Common myeloid progenitor, CD34-positive (primary cell): ENCODE measurements around the gene GNAZ.

Experiments used
- CTCF ChIA-PET: fragments of 350-600 bp; sonication (Branson Sonifier 250); formaldehyde crosslinking; loops from one replicate; lab custom pipeline; 2021; ENCODE audit warnings: antibody characterized with exemption; lab: Charles Lee
- POLR2A ChIA-PET: fragments of 350-600 bp; sonication (Branson Sonifier 250); formaldehyde crosslinking; loops from one replicate; lab custom pipeline; 2021; ENCODE audit warnings: antibody characterized with exemption; lab: Charles Lee
- DNase-seq, 3 donors: peaks; one replicate each; pipeline versions ENCODE4 v3.0.0 to v3.0.0-alpha.2; 2013
- H3K27ac ChIP-seq, 2 experiments: 1 replicate in 1 of 2; 2 replicates in 1 of 2; pipeline ENCODE4 v1.7.0; 2013; ENCODE audit warnings: inconsistent platforms in 2 of 2, low read length in 2 of 2, mild to moderate bottlenecking in 2 of 2, low read depth in 1 of 2, moderate library complexity in 1 of 2; ENCODE audit not compliant: severe bottlenecking in 2 of 2, insufficient read depth in 1 of 2, poor library complexity in 1 of 2
- H3K27me3 ChIP-seq, 5 experiments: replicated peaks in 2 of 5; 1 replicate in 3 of 5; 2 replicates in 2 of 5; pipeline versions ENCODE4 v1.6.1 to v1.7.0; 2013; ENCODE audit warnings: low read length in 4 of 5, mild to moderate bottlenecking in 2 of 5, moderate library complexity in 2 of 5, inconsistent platforms in 1 of 5; ENCODE audit not compliant: insufficient read depth in 5 of 5, control insufficient read depth in 4 of 5
- H3K36me3 ChIP-seq, 4 experiments: 1 replicate in 2 of 4; 2 replicates in 2 of 4; pipeline versions ENCODE4 v1.6.1 to v1.7.0; 2013; ENCODE audit warnings: low read length in 3 of 4, control low read depth in 1 of 4, mild to moderate bottlenecking in 1 of 4; ENCODE audit not compliant: control insufficient read depth in 4 of 4, insufficient read depth in 4 of 4
- H3K4me1 ChIP-seq, 4 experiments: 1 replicate in 3 of 4; 2 replicates in 1 of 4; pipeline versions ENCODE4 v1.6.1 to v1.7.1; 2013; ENCODE audit warnings: low read length in 3 of 4, mild to moderate bottlenecking in 3 of 4, control low read depth in 1 of 4, inconsistent platforms in 1 of 4, moderate library complexity in 1 of 4; ENCODE audit not compliant: control insufficient read depth in 4 of 4, insufficient read depth in 4 of 4; ENCODE audit errors: control extremely low read depth in 1 of 4
- H3K4me3 ChIP-seq, 7 experiments: 1 replicate in 4 of 7; 2 replicates in 3 of 7; pipeline versions ENCODE4 v1.5.1 to v1.7.0; 2013; ENCODE audit warnings: mild to moderate bottlenecking in 7 of 7, low read length in 6 of 7, moderate library complexity in 6 of 7, inconsistent platforms in 2 of 7, low read depth in 2 of 7, control low read depth in 1 of 7; ENCODE audit not compliant: insufficient read depth in 4 of 7, control insufficient read depth in 1 of 7; ENCODE audit errors: extremely low read depth in 1 of 7
- H3K9me3 ChIP-seq, 5 experiments: 1 replicate in 4 of 5; 2 replicates in 1 of 5; pipeline versions ENCODE4 v1.6.1 to v1.7.1; 2013; ENCODE audit warnings: low read length in 4 of 5, mild to moderate bottlenecking in 2 of 5, inconsistent platforms in 1 of 5, low read depth in 1 of 5, moderate library complexity in 1 of 5; ENCODE audit not compliant: control insufficient read depth in 4 of 5, insufficient read depth in 2 of 5; ENCODE audit errors: control extremely low read depth in 1 of 5
- WGBS: methylation state at CpG from one replicate; pipeline ENCODE4 v1.1.5; 2013; ENCODE audit not compliant: insufficient coverage; 5-methylcytosine and 5-hydroxymethylcytosine counted together

Gene GNAZ

DNA sequence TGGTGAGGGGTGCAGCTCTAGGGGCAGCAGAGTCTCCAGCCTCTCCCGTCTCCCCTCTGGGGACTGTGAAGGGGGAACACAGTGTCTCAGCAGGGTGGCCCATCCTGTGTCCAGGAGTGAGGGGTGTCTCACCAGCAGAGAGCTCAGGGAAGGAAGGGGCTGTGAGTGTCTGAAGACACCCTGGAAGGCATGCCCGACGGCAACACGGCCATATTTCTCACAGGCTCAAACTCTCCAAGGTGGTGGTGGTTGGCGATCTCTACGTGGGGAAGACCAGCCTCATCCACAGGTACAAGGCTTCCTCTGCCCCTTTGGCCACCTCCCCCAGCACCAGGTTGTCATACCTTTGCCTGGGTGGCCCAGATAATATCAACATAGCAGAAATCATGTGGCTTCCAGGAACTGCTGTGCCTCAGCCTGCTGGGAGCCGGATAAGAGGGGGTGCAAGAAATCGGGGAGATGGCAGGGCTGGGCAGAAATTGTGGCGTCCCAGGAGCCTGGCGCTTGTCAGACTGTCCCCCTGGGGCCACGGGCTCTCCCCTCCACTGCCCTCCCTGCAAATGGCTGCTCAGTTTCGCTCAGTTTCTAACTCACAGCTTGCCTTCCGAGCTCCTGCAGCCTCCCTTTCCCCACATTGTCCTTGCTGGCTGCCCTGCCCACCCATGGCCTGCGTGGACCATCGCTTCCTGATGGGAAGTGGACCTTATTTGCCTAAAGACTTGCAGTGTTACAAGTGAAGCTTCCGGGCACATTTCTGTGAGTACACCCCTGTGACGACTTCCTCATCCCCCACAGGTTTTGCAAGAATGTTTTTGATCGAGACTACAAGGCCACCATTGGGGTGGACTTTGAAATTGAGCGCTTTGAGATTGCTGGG is 82.2 kb downstream of the GNAZ start:
- POLR2A ChIA-PET = no interaction called here
- no peaks in the 10 kb centered on the region for H3K36me3 ChIP-seq

DNA sequence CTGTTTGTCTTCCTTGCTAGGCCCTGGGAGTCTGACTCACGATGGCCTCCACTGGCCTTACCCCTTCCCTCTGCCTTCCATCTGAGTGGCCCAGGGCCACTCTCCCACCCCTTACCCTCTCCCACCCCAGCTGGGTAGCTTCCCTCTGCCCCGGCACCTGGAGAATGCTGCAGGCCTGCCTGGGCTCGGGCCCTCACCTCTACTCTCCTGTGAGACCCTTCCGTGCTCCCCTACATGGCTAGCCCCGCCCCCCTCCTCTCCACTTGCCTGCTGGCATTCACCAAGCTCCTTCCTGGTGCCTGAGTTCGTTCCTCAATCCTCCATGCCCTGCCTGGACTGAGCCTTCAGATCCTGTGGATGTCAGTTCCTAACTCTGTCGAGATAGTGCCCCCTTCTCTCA is 83.7 kb downstream of the GNAZ start:
- H3K4me3 ChIP-seq = no peak overlapping the region
- POLR2A ChIA-PET = interaction anchor here (0.7 kb wide), 1 partner anchor 1253 kb away, joined by 5 read pairs; no protein-coding TSS in a partner anchor
- WGBS = 89% methylated on average over 7 of the region's 7 CpGs
- no peaks in the 10 kb centered on the region for H3K9me3 ChIP-seq
- H3K36me3 ChIP-seq = no peaks in the 10 kb centered on the region
- DNase-seq = no peak
- H3K27me3 ChIP-seq = no peaks in the 10 kb centered on the region
- H3K27ac ChIP-seq = no peak overlapping the region
- peaks cover 0 to 19% (median 8%) of the 10 kb centered on the region in 4 experiments for H3K4me1 ChIP-seq
- CTCF ChIA-PET = interaction anchor here (0.6 to 1.9 kb wide), 7 partner anchors 9 to 199 kb away, joined by 3 to 7 read pairs (median 4); partner anchors contain the start of gene RAB36

More for the DNA sequence above, 82.2 kb downstream of the GNAZ start:
- no peaks in the 10 kb centered on the region for H3K27me3 ChIP-seq
- 83% methylated on average over 19 of the region's 19 CpGs for WGBS
- no peak overlapping the region for H3K27ac ChIP-seq
- no peaks in the 10 kb centered on the region for H3K9me3 ChIP-seq
- no peak overlapping the region for H3K4me3 ChIP-seq
- peaks cover 0 to 19% (median 8%) of the 10 kb centered on the region in 4 experiments for H3K4me1 ChIP-seq
- DNase-seq = peak in 1 of 3 donors; percentile 32
- CTCF ChIA-PET = interaction anchor here (1.5 to 1.6 kb wide), 2 partner anchors 8 to 13 kb away, joined by 4 to 7 read pairs; no protein-coding TSS in a partner anchor

DNA sequence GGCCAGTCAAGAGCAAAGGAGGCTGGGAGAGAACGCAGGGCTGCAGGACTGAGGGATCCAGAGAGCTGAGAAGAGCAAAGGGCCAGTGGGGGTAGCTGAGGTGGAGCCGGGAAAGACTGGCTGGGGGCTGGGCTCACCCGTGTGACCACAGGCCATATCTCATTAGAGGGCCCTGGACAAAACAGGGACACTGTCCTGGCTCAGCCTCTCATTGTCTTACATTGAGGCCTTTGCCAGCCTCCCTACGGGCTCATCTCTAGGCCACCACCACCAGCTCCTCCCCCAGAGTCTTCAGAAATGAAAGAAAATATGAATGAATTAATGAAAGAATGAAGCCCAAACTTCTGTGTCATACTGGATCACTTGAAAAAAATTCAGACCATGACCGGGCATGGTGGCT is 84.1 kb downstream of the GNAZ start:
- ChIA-PET POLR2A (no interaction called here), CTCF (interaction anchor here (0.6 to 1.9 kb wide), 3 partner anchors 9 to 200 kb away, joined by 3 to 4 read pairs (median 3); partner anchors contain the start of gene RAB36)
- H3K36me3 ChIP-seq = no peaks in the 10 kb centered on the region

DNA sequence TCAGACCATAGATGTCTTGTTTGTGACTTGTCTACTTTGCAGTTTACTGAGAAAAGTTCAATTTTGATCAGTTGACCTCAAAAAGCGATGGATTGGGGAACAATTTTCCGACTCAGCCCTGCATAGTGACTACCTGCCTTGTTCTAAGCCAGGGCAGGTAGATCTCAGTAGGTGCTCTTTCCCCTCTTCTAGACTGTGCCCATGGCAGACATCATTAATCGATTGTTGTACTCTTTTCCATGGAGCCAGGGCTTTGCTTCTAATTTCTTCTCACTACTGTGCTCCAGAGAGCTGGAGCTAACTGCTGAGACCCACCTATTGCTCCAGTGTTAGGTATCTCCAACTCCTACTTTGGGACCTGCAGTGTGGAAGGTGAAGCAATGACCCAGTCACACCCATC is 84.8 kb downstream of the GNAZ start:
- POLR2A ChIA-PET = no interaction called here
- Histone ChIP-seq H3K27ac (no peak overlapping the region), H3K36me3 (no peaks in the 10 kb centered on the region), H3K4me1 (peaks cover 0 to 19% (median 8%) of the 10 kb centered on the region in 4 experiments), H3K27me3 (no peaks in the 10 kb centered on the region), H3K4me3 (no peak overlapping the region), H3K9me3 (no peaks in the 10 kb centered on the region)
- no peak for DNase-seq
- WGBS = 88% methylated on average over 3 of the region's 3 CpGs
- CTCF ChIA-PET = interaction anchor here (0.7 to 1.9 kb wide), 2 partner anchors 10 to 127 kb away, joined by 3 to 4 read pairs; partner anchors contain the start of gene RAB36

More for the DNA sequence above, 84.1 kb downstream of the GNAZ start:
- 95% methylated on average over 4 of the region's 5 CpGs for WGBS
- no peaks in the 10 kb centered on the region for H3K9me3 ChIP-seq
- no peak overlapping the region for H3K27ac ChIP-seq
- H3K27me3 ChIP-seq = no peaks in the 10 kb centered on the region
- peaks cover 0 to 19% (median 8%) of the 10 kb centered on the region in 4 experiments for H3K4me1 ChIP-seq
- DNase-seq = no peak
- H3K4me3 ChIP-seq = no peak overlapping the region

DNA sequence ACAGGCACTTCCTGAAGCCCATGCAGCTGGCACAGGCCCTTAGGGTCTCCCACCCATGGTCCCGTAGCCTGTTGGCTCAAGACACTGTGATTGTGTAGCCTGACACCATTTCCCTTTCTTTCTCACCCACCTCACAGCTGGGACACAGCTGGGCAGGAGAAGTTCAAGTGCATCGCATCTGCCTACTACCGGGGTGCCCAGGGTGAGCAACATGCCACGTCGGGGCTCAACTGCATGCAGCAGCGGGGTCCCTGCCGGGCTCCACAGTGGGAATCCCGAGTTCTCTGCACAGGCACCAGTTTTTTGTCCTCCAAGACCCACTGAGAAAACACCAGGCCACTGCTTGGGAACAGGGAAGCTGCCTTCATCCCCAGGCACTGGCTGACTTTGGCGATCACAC is 85.5 kb downstream of the GNAZ start:
- CTCF ChIA-PET = interaction anchor here (0.6 to 1.9 kb wide), 4 partner anchors 9 to 126 kb away, joined by 3 to 4 read pairs (median 3); partner anchors contain the start of gene RAB36
- POLR2A ChIA-PET = no interaction called here

DNA sequence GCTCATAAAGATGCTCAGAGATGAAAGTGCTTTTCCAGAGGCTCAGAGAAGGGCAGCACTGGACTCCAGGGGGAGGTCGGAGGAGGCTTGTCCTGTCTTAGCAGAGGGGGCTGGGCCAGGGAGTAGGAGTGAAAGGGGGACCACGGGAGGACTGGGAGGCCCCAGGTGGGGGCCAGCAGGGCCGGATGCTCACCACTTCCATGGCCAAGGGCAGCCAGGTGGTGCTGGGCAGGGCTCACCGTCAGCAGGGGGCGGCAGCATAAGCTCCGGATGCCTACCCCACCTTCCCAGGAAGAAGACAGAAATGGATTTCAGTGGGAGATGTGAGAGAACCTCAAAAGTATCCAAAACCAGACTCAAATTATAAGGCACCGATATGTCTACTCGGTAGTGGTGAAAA is 86.0 kb downstream of the GNAZ start:
- POLR2A ChIA-PET = no interaction called here
- Histone ChIP-seq H3K4me1 (peaks cover 0 to 16% (median 8%) of the 10 kb centered on the region in 4 experiments), H3K36me3 (no peaks in the 10 kb centered on the region), H3K27ac (no peak overlapping the region), H3K27me3 (no peaks in the 10 kb centered on the region), H3K4me3 (no peak overlapping the region), H3K9me3 (no peaks in the 10 kb centered on the region)
- WGBS = 55% methylated on average over 8 of the region's 8 CpGs
- CTCF ChIA-PET = interaction anchor here (0.6 to 1.4 kb wide), 6 partner anchors 9 to 126 kb away, joined by 3 to 6 read pairs (median 4); no protein-coding TSS in a partner anchor
- no peak for DNase-seq

More for the DNA sequence above, 85.5 kb downstream of the GNAZ start:
- Histone ChIP-seq H3K36me3 (no peaks in the 10 kb centered on the region), H3K4me1 (peaks cover 0 to 16% (median 8%) of the 10 kb centered on the region in 4 experiments), H3K4me3 (no peak overlapping the region), H3K27me3 (no peaks in the 10 kb centered on the region), H3K9me3 (no peaks in the 10 kb centered on the region), H3K27ac (no peak overlapping the region)
- no peak for DNase-seq
- 97% methylated on average over 8 of the region's 9 CpGs for WGBS
